Activated T-cell treated with anti-CD3 and anti-CD28 coated beads, Interleukin-2, amount 50 U/mL, for 4 hours (primary cell): ENCODE measurements around the gene RAB3B. TPM values are rescaled to one million over a fixed set of nuclear protein-coding genes. Genes with fewer than 3 reads are reported as not detected.

ENCODE experiments used
- ATAC-seq, 2 donors: fragments of 200-7000 bp; cut with Tn5 transposase; one replicate each; pipeline ENCODE4 v1.10.0; 2021
- DNase-seq: peaks from one replicate; pipeline ENCODE4 v3.0.0-alpha.2; 2020
- H3K27me3 Mint-ChIP-seq: one replicate; pipeline ENCODE4 v1.8.0; 2021; ENCODE audit warnings: low read depth, mixed read lengths
- H3K36me3 Mint-ChIP-seq: one replicate; pipeline ENCODE4 v1.8.0; 2022; ENCODE audit warnings: mixed read lengths; ENCODE audit not compliant: insufficient read depth
- H3K4me1 Mint-ChIP-seq: one replicate; pipeline ENCODE4 v1.8.0; 2021; ENCODE audit warnings: low read depth, mixed read lengths
- H3K4me3 Mint-ChIP-seq: one replicate; pipeline ENCODE4 v1.8.0; 2021; ENCODE audit warnings: mild to moderate bottlenecking, moderate library complexity, mixed read lengths
- H3K9me3 Mint-ChIP-seq: one replicate; pipeline ENCODE4 v1.8.0; 2021; ENCODE audit warnings: mixed read lengths
- total RNA-seq, 3 donors: library from RNA; stranded (reverse); gene quantifications; one replicate each; pipeline ENCODE4 v1.2.1, GENCODE V29; 2021

RAB3B gene
- total RNA-seq, 3 donors from 2014 or later, result 0.05 to 0.11 (median 0.08) TPM

DNA sequence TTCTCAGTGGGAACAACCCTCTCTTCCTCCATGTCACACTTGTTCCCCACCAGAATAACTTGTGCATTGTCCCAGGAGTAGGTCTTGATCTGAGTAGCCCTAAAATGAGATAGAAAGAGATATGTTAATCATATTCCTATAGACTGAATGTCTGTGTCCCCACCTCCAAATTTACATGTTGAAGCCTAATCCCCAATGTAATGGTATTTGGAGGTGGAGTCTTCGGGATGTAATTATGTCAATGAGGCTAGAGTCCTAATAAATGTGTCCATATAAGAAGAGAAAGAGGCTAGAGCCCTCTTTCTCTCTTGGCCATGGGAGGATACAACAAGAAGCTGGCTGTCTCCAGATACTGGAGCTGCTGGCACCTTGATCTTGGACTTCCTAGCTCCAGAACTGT, 57.2 kb downstream of the RAB3B start:
- Mint-ChIP-seq H3K9me3 (no peaks in the 10 kb centered on the region), H3K4me1 (no peaks in the 10 kb centered on the region), H3K27me3 (no peaks in the 10 kb centered on the region)

GRCh38 chr1:51930329-51930728, 60.2 kb downstream of the RAB3B start:
- ATAC-seq (no peak), DNase-seq (no peak)
- no peak overlapping the region for H3K4me3 Mint-ChIP-seq
- H3K36me3 Mint-ChIP-seq, result no peaks in the 10 kb centered on the region
- H3K4me1 Mint-ChIP-seq, result no peaks in the 10 kb centered on the region
- peaks cover 2% of the 10 kb centered on the region for H3K27me3 Mint-ChIP-seq
- no peaks in the 10 kb centered on the region for H3K9me3 Mint-ChIP-seq

More for the DNA sequence above, 57.2 kb downstream of the RAB3B start:
- Mint-ChIP-seq H3K4me3 (no peak overlapping the region), H3K36me3 (no peaks in the 10 kb centered on the region)
- DNase-seq (no peak), ATAC-seq (no peak)

DNA sequence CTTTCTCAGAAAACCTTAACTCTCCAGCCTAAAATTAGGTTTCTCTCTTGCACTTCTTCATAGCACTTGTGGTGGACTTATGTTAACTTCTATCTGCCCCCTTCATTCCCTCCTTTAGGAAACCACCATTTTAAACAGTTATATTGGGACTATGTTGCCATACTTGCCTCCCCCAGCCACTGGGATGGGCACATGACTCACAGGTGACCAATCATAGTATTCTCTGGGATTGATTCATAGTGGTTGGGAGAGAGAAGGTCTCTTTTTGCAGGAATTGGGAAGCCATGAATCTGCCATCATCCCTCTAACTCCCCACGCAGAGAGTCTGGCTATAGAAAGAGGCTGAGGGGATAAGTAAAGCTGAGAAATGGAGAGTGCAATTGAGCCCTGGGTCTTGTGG, 61.6 kb downstream of the RAB3B start:
- DNase-seq, result no peak
- H3K4me3 Mint-ChIP-seq, result no peak overlapping the region
- no peaks in the 10 kb centered on the region for H3K36me3 Mint-ChIP-seq
- H3K27me3 Mint-ChIP-seq, result peaks cover 2% of the 10 kb centered on the region
- no peaks in the 10 kb centered on the region for H3K9me3 Mint-ChIP-seq
- ATAC-seq, result no peak
- no peaks in the 10 kb centered on the region for H3K4me1 Mint-ChIP-seq

GRCh38 chr1:51927029-51927428, 63.5 kb downstream of the RAB3B start:
- ATAC-seq (no peak), DNase-seq (no peak)
- Mint-ChIP-seq H3K9me3 (no peaks in the 10 kb centered on the region), H3K4me3 (no peak overlapping the region), H3K27me3 (peaks cover 5% of the 10 kb centered on the region), H3K4me1 (no peaks in the 10 kb centered on the region), H3K36me3 (no peaks in the 10 kb centered on the region)

- no peak for DNase-seq
- H3K4me1 Mint-ChIP-seq, result no peaks in the 10 kb centered on the region
- H3K4me3 Mint-ChIP-seq, result no peak overlapping the region
- ATAC-seq, result peak in 1 of 2 donors; percentile 56
- no peaks in the 10 kb centered on the region for H3K9me3 Mint-ChIP-seq
- H3K27me3 Mint-ChIP-seq, result peaks cover 5% of the 10 kb centered on the region
- no peaks in the 10 kb centered on the region for H3K36me3 Mint-ChIP-seq
Observed at GRCh38 chr1:51926171-51926812, 64.2 kb downstream of the RAB3B start.

GRCh38 chr1:51924455-51924854, 66.0 kb downstream of the RAB3B start:
- DNase-seq, result no peak

DNA sequence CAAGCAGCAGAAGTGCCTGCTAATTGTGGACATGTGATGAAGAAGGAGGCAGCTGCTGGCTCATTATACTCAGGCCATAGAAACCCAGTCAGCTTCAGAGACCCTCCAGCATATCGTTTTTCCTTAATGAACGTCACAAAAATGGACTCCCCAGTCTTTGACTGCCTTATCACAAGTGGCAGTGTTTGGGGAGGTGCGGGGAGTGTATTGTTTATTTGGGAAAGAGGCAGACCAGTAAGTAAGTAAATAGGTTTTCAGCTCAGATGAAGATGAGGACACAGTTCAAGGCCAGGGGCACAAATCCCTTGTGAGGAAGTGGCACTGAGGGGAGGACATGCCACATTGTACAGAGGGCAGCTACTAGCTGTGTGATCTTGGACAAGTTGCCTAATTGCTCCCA, 68.5 kb downstream of the RAB3B start:
- Mint-ChIP-seq H3K4me1 (no peaks in the 10 kb centered on the region), H3K9me3 (no peaks in the 10 kb centered on the region), H3K36me3 (no peaks in the 10 kb centered on the region), H3K27me3 (peaks cover 14% of the 10 kb centered on the region), H3K4me3 (no peak overlapping the region)
- no peak for ATAC-seq
- no peak for DNase-seq

More at GRCh38 chr1:51924455-51924854, 66.0 kb downstream of the RAB3B start:
- Mint-ChIP-seq H3K9me3 (no peaks in the 10 kb centered on the region), H3K27me3 (peaks cover 9% of the 10 kb centered on the region), H3K4me1 (no peaks in the 10 kb centered on the region), H3K36me3 (no peaks in the 10 kb centered on the region), H3K4me3 (no peak overlapping the region)
- peak; percentile 76 to 79 for ATAC-seq

DNA sequence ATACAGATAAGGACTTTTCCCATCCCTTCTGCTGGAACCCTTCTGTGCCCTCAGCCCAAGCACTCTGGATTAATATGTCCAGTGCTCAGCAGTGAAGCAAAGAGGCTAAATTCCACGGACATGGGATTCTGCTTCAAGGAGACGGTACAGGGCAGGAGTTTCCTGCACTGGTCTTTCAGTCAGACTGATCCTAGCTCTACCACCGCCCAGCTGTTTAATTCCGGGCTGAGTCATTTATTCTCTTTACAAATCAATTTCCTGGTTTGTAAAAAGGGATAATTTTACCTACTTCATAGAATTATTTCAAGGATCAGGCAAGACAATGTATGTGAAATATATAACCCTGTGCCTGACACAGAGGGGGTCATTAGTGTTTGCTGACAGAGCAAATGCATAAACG, 70.4 kb downstream of the RAB3B start:
- no peak for DNase-seq
- H3K27me3 Mint-ChIP-seq, result peaks cover 16% of the 10 kb centered on the region
- H3K4me1 Mint-ChIP-seq, result no peaks in the 10 kb centered on the region
- no peaks in the 10 kb centered on the region for H3K36me3 Mint-ChIP-seq
- ATAC-seq, result no peak
- no peaks in the 10 kb centered on the region for H3K9me3 Mint-ChIP-seq
- no peak overlapping the region for H3K4me3 Mint-ChIP-seq

DNA sequence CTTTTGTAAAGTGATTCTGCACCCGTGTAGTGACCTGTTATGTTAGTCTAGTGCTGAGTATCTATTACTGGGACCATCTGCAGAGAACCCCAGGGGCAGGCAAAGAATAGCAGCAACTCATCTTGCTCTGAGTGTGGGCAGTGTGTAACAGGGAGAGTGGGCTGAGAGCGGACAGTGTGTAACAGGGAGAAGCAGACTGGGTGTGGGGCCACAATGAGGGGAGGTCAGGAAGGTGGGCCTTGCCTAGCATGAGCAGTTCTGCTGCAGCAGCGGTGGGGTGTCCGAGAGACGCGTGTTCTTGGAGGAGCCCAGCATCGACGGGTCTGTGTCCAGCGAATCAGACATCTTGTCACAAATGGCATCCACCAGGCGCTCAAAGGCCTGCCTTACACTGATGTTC, 70.8 kb downstream of the RAB3B start:
- Mint-ChIP-seq H3K36me3 (no peaks in the 10 kb centered on the region), H3K27me3 (peaks cover 16% of the 10 kb centered on the region), H3K4me1 (no peaks in the 10 kb centered on the region), H3K4me3 (no peak overlapping the region), H3K9me3 (no peaks in the 10 kb centered on the region)
- DNase-seq (no peak), ATAC-seq (no peak)

DNA sequence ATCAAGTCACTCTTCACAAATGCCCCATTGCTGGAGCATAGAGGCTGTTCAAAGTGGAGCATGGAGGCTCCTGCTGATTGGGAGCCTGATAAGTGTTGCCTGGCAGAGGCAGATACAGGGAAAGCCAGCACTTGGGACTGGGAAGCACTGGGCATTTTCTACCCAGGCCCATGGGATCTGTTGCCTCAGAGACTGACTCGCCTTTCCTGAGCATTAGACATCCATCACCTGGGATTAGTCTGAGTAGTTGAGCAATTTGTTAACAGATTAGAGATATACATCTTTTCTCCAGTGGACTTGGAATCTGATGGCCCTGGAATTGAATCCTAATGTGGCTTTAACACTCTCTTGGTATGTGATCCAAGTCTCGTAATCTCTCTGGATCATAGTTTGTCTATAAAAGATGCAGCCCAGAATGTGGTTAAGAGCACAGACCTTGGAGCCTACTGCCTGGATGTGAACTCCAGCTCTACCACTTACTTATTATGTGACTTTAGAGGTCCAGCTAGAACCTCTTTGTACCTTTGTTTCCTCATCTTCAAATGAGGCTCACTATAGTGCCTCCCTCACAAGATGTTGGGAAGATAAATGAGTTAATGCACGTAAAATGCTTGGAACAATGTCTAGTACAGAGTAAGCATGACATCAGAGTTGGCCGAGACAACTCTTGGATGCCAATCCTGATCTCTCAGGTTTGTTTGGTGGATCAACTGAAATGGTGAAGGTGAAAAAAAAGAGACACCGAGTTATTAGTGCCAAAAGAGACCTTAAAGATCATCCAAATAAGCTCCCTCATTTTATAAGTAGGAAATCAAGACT, 73.7 kb downstream of the RAB3B start:
- Mint-ChIP-seq H3K27me3 (peaks cover 22% of the 10 kb centered on the region), H3K4me1 (no peaks in the 10 kb centered on the region), H3K36me3 (no peaks in the 10 kb centered on the region), H3K4me3 (no peak overlapping the region), H3K9me3 (no peaks in the 10 kb centered on the region)
- DNase-seq, result no peak
- ATAC-seq, result no peak

DNA sequence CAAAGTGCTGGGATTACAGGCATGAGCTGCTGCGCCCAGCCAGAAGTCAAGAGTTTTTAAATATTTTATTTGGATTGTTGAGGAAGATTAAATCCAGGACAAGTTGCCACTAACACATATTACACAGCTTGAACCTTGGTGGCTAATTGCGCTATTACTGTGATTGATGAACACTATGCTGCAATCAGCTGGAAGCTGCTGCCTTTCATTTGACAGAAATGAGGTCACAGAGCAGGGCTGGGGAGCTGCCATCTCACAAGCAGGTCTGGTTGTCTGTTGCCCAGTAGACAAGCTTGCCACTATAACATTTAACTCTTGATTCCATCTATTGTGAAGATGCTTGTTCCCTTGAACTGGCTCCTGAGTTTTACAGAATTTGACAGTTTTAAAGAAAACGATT, 74.5 kb downstream of the RAB3B start:
- no peak for DNase-seq
- Mint-ChIP-seq H3K36me3 (no peaks in the 10 kb centered on the region), H3K9me3 (no peaks in the 10 kb centered on the region), H3K4me3 (no peak overlapping the region), H3K4me1 (no peaks in the 10 kb centered on the region), H3K27me3 (peaks cover 22% of the 10 kb centered on the region)
- no peak for ATAC-seq

- Mint-ChIP-seq H3K27me3 (peaks cover 14% of the 10 kb centered on the region), H3K9me3 (no peaks in the 10 kb centered on the region), H3K4me1 (peaks cover 4% of the 10 kb centered on the region), H3K4me3 (no peak overlapping the region), H3K36me3 (no peaks in the 10 kb centered on the region)
- DNase-seq (no peak), ATAC-seq (no peak)
Observed at GRCh38 chr1:51912881-51913280, 77.6 kb downstream of the RAB3B start.

DNA sequence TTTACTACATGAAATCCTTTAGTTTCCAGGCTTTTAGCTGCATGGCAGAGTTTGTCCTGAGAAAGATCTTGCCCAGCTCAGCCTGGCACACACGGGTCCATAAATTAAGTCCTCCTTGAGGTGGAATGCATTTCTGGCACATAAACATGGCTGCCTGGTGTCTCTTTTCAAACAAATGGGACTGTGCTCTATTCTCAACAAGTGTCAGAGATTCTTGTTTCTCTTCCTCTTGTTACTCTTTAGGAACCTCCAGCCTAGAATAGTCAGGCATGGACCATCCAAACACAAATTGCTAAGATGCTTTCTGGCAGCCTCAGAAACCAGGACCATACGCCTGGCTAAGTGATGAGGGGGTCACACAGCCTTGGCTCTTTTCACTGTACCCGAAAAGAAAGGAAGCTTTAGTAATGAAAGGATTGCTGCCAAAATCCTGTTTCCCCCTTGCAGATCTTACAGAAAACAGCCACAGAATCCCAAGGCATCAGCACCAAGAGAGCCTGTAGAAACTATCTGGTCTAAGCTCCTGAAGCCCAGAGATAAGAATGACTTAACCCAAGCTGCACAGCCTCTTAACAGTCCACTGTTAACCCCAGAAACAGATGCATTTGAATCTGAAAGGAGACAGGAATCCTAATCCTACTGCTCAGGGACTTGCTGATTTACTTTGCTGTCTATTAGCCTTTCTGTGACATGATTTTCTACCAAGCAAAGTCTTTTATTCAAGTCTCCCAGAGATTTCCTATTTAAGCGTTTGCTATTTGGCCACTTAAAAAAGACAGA, 80.1 kb downstream of the RAB3B start:
- no peaks in the 10 kb centered on the region for H3K9me3 Mint-ChIP-seq
- ATAC-seq (no peak), DNase-seq (no peak)
- H3K27me3 Mint-ChIP-seq, result peaks cover 9% of the 10 kb centered on the region
- peaks cover 7% of the 10 kb centered on the region for H3K4me1 Mint-ChIP-seq
- H3K36me3 Mint-ChIP-seq, result no peaks in the 10 kb centered on the region
- H3K4me3 Mint-ChIP-seq, result no peak overlapping the region

DNA sequence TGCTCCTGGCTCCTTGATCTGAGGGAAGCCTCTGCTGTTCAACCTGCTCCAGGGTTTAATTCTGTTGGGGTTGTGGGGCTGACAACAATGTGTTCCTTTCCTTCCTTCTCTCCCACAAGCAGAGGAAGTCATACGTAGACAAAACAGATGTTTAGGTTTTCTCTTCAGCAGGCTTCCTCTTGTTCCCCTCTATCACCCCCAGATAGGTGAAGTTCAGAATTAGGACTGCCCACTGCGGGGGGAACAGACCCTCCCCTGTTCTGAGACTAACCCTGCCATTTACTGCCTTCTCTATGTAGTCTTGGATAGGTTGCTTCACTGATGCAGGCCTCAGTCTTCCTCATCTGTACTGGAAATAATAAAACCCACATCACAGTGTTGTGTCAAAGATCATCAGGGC, 82.0 kb downstream of the RAB3B start:
- Mint-ChIP-seq H3K27me3 (peaks cover 6% of the 10 kb centered on the region), H3K9me3 (no peaks in the 10 kb centered on the region), H3K4me1 (peaks cover 7% of the 10 kb centered on the region), H3K4me3 (no peak overlapping the region), H3K36me3 (no peaks in the 10 kb centered on the region)
- ATAC-seq, result no peak
- DNase-seq, result no peak
